ENCODE data around the gene SNAPIN.

GRCh38 chr1:153626477-153626903 lies 32.0 kb upstream of the SNAPIN start:
- TF ChIP-seq, protein P1, sequence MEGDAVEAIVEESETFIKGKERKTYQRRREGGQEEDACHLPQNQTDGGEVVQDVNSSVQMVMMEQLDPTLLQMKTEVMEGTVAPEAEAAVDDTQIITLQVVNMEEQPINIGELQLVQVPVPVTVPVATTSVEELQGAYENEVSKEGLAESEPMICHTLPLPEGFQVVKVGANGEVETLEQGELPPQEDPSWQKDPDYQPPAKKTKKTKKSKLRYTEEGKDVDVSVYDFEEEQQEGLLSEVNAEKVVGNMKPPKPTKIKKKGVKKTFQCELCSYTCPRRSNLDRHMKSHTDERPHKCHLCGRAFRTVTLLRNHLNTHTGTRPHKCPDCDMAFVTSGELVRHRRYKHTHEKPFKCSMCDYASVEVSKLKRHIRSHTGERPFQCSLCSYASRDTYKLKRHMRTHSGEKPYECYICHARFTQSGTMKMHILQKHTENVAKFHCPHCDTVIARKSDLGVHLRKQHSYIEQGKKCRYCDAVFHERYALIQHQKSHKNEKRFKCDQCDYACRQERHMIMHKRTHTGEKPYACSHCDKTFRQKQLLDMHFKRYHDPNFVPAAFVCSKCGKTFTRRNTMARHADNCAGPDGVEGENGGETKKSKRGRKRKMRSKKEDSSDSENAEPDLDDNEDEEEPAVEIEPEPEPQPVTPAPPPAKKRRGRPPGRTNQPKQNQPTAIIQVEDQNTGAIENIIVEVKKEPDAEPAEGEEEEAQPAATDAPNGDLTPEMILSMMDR (IDR thresholded peaks at IDR 0.05) = no peak
- no peak for TF ChIP-seq POLR2A (IDR thresholded peaks at IDR 0.05)

All from esophagus squamous epithelium (tissue), 4 donors.